ENCODE data around the gene SLC48A1.

Gene SLC48A1

DNA sequence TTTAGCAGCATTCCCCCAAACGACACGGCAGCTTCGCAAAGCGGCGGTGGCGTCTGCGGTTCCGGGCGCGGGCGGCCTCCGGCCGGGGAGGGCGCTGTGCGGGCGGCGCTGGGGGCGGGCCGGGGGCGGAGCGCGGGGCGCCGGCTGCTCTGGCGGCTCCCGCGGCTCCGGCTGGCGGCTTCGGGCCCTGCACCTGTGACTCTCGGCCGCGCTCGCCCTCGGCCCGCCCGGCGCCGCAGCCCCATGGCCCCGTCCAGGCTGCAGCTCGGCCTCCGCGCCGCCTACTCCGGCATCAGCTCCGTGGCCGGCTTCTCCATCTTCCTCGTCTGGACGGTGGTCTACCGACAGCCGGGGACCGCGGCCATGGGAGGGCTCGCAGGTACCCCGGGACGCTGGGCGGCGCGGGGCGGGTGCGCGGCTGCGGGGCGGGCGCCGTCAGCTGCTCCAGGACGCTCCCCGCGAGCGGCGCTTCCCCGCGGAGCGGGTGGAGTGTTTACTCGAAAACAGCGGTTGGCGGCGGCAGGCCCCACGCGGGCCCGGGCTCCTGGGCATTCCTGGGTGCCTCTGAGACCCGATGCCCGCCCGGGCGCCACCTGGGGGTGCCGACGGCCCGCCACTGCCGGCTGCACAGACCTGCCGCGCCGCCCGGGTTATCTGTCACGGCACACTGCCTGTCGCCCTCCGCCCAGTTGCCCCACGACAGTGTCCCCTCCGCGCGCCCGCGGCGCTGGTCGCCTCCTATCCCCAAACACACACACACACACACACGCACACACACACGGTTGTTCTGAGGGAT, at the start of gene SLC48A1:
Gene SLC48A1, plus strand, starts transcription at position 177 of the 796 bp plus-strand sequence. Its CDS starts 67 bp downstream, at position 244.
- DNase-seq (ENCODE audit: low spot score): peak; percentile 68

DNA sequence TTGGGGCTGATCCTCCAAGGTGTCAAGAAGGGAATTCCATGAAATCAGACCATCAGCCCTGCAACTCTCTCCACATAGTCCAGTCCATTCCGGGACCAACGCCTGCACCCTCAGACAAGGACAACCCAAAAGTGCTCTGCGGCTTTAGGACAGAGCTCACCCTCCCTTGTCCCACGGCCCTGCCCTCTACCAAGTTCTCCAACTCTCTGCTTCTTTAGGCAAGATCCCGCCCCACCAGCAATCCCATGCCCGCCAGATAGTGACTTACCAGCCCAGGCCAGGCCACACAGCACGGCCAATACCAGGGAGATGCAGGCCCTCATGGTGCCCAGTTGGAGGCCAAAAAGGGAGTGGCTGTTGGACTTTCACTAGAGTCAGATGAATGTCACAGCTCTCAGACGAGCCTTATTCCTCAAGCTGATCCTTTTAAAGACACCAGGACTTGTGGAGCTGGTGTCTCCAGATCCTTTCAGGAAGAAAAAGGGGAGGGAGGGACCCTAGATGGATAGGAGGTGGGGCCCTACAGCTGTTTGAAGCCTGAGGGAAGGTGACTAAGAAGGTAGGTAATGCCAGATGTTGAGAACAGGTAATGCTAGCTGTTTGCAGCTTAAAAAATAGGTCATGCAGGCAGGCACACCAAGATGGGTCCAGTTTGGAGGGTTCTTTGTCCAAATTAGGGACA, 47.8 kb upstream of the SLC48A1 start, which contains the start of gene ENDOU:
Gene ENDOU, minus strand, starts transcription at position 400 of the 682 bp plus-strand sequence. Its CDS starts 77 bp downstream, at position 323.
- no peak for DNase-seq (ENCODE audit: low spot score)

- DNase-seq (ENCODE audit: low spot score): peak; percentile 64
These were observed 47.1 kb upstream of the SLC48A1 start for GRCh38 chr12:47725893-47726292.

DNA sequence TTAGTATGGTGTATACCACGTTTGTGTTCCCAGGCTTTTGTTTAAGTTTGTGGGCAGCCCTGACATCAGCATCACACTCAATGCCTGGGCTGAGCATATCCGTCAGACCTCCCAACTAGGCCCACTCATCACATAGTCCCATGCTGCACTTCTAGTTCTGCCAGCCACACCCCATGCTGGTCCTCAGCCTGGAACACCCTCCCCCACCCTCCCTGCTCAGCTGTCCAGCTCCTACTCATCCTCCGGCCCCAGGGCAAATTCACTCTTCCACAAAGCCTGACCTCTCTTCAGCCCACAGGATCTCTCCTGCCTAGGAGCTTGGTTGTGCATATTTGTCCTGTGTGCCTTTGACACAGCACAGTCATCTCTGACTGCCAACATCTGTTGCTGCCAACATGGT, 43.8 kb upstream of the SLC48A1 start:
- DNase-seq (ENCODE audit: low spot score): no peak

DNA sequence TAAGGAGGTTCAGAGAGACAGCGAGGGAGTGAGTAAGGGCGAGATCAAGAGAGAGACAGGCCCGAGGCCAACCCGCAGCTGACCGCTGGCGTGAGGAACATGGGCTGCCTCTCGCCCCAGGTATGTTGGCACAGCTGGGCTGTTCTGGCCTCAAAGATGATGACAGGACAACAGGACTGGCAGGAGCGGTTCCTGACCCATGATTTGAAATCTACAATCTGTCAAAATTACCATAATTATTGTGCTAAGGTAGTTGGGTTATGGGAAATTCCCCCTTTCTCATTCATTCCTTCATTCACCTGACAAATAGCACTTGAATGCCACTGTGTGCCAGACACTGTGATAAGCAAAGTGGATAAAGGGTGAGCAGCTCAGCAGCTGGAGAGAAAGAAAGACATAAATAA, 42.7 kb upstream of the SLC48A1 start:
- no peak for DNase-seq (ENCODE audit: low spot score)

DNA sequence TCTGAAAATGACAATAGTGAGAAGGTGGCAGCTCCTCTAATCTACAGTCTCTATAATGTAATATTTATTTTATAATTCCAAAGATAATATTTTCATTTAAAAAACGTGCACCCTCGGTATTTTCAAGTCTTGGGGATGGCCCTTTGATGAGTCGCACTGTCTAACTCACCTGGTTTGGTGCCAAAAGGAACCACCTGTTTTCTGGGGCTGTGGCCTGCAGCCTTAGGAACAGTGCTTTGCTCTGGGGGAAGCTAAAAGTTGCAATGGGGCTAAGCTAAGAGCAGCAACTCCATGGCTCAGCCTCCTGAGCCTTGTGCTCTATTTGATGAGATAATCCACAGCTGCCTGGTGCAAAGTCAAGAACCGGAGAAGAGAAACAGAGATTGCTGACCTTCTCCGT, 41.3 kb upstream of the SLC48A1 start:
- no peak for DNase-seq (ENCODE audit: low spot score)

DNA sequence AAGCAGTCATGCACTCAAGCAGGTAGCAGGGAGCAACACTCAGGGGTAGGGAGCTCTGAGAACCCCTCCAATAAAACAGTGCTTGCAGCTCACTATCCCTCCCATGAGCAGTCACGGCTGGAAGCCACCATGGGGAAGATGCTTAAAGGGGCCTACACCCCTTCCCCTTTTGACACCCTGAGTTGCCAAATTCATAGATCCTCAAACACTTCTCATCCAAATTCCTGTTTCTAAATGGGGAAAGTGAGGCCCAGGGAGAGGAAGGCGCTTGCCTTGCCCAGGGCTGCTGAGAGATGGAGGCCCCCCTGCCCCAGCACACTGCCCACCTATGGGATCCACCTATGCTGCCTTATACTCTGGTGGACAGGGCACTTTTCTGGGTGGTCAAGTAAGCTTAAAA, 40.5 kb upstream of the SLC48A1 start:
- no peak for DNase-seq (ENCODE audit: low spot score)

- DNase-seq (ENCODE audit: low spot score): no peak
These were observed 39.9 kb upstream of the SLC48A1 start for GRCh38 chr12:47733142-47733541.

DNA sequence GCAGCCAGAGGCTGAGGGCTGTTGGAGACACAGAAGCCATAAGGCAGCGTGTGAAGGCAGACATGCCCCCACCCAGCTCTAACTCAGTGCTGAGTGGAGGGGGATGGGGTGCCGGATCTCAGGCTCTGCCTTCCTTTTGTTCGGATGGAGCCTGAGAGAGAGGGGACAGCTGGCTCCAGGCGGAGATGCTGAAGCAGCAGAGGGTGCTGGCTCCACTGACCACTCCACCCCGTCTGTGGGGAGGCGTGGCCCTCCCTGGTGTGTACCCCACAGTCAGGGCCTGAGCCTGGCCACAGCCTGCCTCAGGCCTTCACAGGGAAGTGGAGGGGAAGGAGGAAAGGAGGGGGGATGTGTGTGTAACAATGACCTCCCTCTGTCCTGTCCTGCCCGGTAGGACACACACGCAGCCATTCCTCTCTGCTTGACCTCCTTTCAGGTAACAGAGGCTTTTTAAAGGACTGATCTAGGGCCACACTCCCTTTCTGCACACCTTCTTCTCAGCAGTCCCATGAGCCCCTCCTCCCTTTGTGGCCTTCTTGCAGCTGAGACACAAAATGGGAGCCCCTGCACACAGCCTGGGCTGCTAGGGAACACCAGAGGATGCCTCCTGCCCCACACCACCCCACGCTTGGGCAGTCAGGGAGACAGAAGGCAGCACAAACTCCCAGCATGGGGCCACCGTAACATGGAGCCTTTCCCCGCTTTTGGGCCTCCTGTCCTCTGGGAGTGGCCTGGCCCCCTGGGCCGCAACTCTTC, 38.1 kb upstream of the SLC48A1 start:
- DNase-seq (ENCODE audit: low spot score): no peak

DNA sequence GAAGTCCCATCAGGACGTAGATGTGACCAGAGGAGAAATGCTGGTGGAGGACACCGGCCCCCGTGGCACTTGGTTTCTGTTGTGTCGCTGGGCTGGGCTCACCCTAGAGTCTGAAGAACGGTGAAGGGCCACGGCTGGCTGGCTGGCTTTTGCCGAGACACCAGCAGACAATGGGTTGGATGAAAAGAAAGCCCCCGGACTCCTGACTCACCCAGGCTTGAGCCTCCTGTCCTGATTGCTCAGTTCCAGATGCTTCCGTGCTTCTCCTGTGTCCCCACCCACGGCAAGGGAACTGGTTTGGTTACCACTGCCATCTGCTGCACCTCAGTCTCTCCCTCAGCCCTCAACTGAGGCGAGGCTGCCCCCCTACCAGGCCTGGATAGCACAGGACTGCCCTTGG, 37.4 kb upstream of the SLC48A1 start:
- no peak for DNase-seq (ENCODE audit: low spot score)

- DNase-seq (ENCODE audit: low spot score): no peak
These were observed 36.8 kb upstream of the SLC48A1 start for GRCh38 chr12:47736216-47736615.

- no peak for DNase-seq (ENCODE audit: low spot score)
These were observed 36.0 kb upstream of the SLC48A1 start for GRCh38 chr12:47736877-47737676.

DNA sequence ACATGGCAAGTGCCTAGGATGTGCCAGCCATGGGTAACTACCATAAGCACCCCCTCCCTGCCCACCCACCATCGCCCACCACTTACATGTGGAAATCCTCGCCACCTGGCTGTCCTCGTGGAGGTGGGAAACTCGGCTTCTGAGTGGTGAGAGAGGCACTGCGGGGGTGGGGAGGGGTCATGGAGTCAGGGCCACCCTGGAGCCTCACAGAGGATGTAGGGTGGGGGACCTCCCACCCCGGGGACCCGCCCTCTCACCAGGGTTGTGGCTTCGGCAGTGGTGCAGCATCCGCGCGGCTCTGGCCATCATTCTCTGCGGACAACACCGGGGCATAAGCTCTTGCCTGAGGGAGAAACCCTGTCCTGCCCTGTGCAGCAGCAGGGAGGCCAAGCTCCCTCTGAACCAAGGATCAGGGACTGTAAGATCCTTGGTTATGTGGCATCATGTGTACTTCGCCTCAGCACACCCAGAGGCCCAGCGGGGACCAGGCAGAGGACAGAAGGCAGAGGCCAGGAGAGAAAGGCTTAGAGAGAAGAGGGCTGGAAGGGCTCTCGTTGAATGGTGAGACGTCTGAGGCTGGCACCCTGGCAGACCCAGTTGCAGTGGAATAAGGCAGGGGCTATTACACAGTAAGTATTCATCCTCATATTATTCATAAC, 35.0 kb upstream of the SLC48A1 start:
- no peak for DNase-seq (ENCODE audit: low spot score)

GRCh38 chr12:47739297-47739696, 33.7 kb upstream of the SLC48A1 start:
- DNase-seq (ENCODE audit: low spot score): no peak

- DNase-seq (ENCODE audit: low spot score): no peak
These were observed 33.1 kb upstream of the SLC48A1 start for GRCh38 chr12:47739979-47740378.

- DNase-seq (ENCODE audit: low spot score): no peak
These were observed 32.3 kb upstream of the SLC48A1 start for GRCh38 chr12:47740606-47741339.

DNA sequence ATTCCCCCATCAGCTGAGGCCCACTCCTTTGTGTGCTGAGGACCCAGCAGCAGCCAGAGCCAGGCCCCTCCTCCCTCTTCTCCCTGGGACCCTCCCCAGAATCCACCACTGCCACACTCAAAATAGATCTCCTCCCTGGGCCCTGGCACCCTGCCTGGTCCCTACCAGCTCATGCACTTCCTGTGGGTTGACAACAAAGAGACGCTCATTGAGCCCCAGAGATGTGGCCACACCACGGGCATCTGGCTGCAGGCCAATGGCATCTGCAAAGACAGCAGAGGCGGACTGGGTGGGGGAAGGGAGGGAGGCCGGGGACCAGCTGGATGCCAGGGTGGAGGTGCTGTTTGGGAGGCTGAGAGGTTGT, 31.7 kb upstream of the SLC48A1 start:
- DNase-seq (ENCODE audit: low spot score): peak; percentile 91

DNA sequence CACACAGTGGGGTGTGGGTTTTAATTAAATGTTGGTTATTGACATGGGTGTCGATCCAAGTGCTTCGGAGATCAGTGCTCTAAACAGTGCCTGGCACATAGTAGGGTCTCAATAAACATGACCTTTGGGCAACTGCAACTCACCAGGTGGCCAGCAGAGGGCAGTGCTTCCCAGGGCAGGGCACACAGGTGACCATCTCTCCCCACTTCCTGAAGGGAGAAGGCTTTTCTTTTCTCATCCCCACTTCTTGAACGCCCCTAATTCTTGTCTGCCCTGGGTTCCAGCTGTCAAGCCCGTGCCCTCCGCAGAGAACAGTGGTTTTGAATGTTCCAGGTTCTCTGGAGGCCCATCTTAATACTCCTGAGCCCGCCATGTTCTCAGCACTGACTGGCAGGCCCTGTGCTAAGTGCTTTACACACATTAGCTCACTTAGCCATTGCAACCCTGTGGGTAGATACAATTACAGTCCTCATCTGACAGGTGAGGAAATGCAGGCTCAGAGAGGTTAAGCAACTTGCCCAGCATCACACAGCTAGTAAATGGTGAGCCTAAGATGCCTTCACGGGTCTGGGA, 30.7 kb upstream of the SLC48A1 start:
- peak; percentile 42 for DNase-seq (ENCODE audit: low spot score)

DNA sequence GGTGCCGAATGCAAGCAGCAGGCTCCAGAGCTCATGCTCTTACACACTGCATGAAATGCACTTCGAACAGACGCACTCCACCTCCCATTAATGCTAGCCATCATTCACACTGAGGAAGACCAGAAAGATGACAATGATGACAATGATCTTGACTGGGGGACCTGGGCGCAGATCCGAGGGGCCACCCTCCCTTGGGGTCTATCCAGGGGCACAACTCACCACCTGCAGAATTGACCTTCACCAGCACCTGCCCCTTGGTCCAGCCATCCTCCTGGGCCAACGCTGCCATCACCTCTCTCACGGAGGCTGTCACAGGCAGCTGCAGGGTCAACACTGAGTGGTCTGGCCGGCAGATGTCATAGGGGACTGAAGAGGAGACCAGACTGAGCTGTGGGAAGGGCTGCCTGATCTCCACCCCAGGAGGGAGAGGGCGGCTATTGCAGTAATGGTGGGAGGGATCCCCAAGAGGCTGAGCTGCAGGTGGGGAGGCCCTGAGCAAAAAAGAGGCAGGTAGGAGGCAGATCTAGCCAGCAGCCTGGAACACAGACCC, 29.7 kb upstream of the SLC48A1 start:
- no peak for DNase-seq (ENCODE audit: low spot score)
